Progenitor cell of endocrine pancreas (in vitro differentiated cells): ENCODE results near the gene APP. TPM values are rescaled to one million over a fixed set of nuclear protein-coding genes. Genes with fewer than 3 reads are reported as not detected.

Experiments
- DNase-seq: peaks from one replicate; pipeline ENCODE4 v3.0.0; 2021; ENCODE audit warnings: low spot score; ENCODE audit not compliant: unreplicated experiment
- H3K27ac Mint-ChIP-seq: 2 replicates; pipeline ENCODE4 v1.8.0; 2021; ENCODE audit warnings: mild to moderate bottlenecking, moderate library complexity, mixed read lengths
- H3K27me3 Mint-ChIP-seq: 2 replicates; pipeline ENCODE4 v1.8.0; 2021; ENCODE audit warnings: mixed read lengths
- H3K36me3 Mint-ChIP-seq: 2 replicates; pipeline ENCODE4 v1.8.0; 2022; ENCODE audit warnings: mixed read lengths; ENCODE audit not compliant: insufficient read depth
- H3K4me1 Mint-ChIP-seq: 2 replicates; pipeline ENCODE4 v1.8.0; 2021; ENCODE audit warnings: low read depth, mixed read lengths
- H3K4me3 Mint-ChIP-seq: 2 replicates; pipeline ENCODE4 v1.8.0; 2021; ENCODE audit warnings: low read depth, mild to moderate bottlenecking, moderate library complexity, mixed read lengths
- H3K9me3 Mint-ChIP-seq: 2 replicates; pipeline ENCODE4 v1.8.0; 2021; ENCODE audit warnings: low read depth, mixed read lengths
- CTCF ChIP-seq: fragments of 200-600 bp; sonication (generic); IDR thresholded peaks from one replicate; pipeline ENCODE4 v1.5.0; 2021; ENCODE audit warnings: antibody characterized with exemption, mild to moderate bottlenecking; ENCODE audit not compliant: unreplicated experiment
- total RNA-seq: library from RNA; stranded (reverse); gene quantifications from 2 replicates; pipeline ENCODE4 v1.2.1, GENCODE V29; 2021

Gene APP
- total RNA-seq, 1 donor from 2014 or later, result 631 TPM

- no peaks in the 10 kb centered on the region for H3K27me3 Mint-ChIP-seq
- H3K9me3 Mint-ChIP-seq, result peaks cover 5% of the 10 kb centered on the region
- no peak overlapping the region for H3K4me3 Mint-ChIP-seq
- no peak for DNase-seq
- no peak for TF ChIP-seq CTCF
- H3K27ac Mint-ChIP-seq, result no peak overlapping the region
- H3K4me1 Mint-ChIP-seq, result peaks cover 21% of the 10 kb centered on the region
- peaks cover 40% of the 10 kb centered on the region for H3K36me3 Mint-ChIP-seq
Measured at GRCh38 chr21:26050857-26051256, 119.7 kb downstream of the APP start.

GRCh38 chr21:26049803-26050202 lies 120.8 kb downstream of the APP start:
- H3K4me1 Mint-ChIP-seq, result peaks cover 13% of the 10 kb centered on the region
- no peaks in the 10 kb centered on the region for H3K27me3 Mint-ChIP-seq
- H3K4me3 Mint-ChIP-seq, result no peak overlapping the region
- DNase-seq, result no peak
- peak overlapping the region; percentile 18 for H3K27ac Mint-ChIP-seq
- peaks cover 8% of the 10 kb centered on the region for H3K9me3 Mint-ChIP-seq
- H3K36me3 Mint-ChIP-seq, result peaks cover 45% of the 10 kb centered on the region
- TF ChIP-seq CTCF, result no peak

GRCh38 chr21:26047279-26047967 lies 123.1 kb downstream of the APP start:
- DNase-seq, result no peak
- H3K27me3 Mint-ChIP-seq, result no peaks in the 10 kb centered on the region
- no peak for TF ChIP-seq CTCF
- no peaks in the 10 kb centered on the region for H3K4me1 Mint-ChIP-seq
- peaks cover 49% of the 10 kb centered on the region for H3K36me3 Mint-ChIP-seq
- H3K9me3 Mint-ChIP-seq, result peaks cover 8% of the 10 kb centered on the region
- H3K4me3 Mint-ChIP-seq, result no peak overlapping the region
- no peak overlapping the region for H3K27ac Mint-ChIP-seq

GRCh38 chr21:26043891-26044290 lies 126.7 kb downstream of the APP start:
- Mint-ChIP-seq H3K4me1 (peaks cover 5% of the 10 kb centered on the region), H3K9me3 (peaks cover 8% of the 10 kb centered on the region), H3K4me3 (no peak overlapping the region), H3K27ac (no peak overlapping the region), H3K36me3 (peaks cover 35% of the 10 kb centered on the region), H3K27me3 (no peaks in the 10 kb centered on the region)
- no peak for DNase-seq
- no peak for TF ChIP-seq CTCF

GRCh38 chr21:26042181-26042876 lies 128.2 kb downstream of the APP start:
- Mint-ChIP-seq H3K27ac (no peak overlapping the region), H3K36me3 (peaks cover 34% of the 10 kb centered on the region), H3K9me3 (peaks cover 8% of the 10 kb centered on the region), H3K27me3 (no peaks in the 10 kb centered on the region), H3K4me1 (peaks cover 5% of the 10 kb centered on the region), H3K4me3 (no peak overlapping the region)
- DNase-seq, result no peak
- no peak for TF ChIP-seq CTCF
